HG03159 (cell line): ENCODE data around the gene HEXB.
"Not testable (repeated sequence)": the region's sequence is repeated elsewhere in the genome, so short reads cannot be mapped to it uniquely, and the experiment has no call there.

Source experiments
- ATAC-seq: cut with Tn5 transposase; IDR thresholded peaks from one replicate; pipeline ENCODE4 v1.9.1; 2021; ENCODE audit warnings: mild to moderate bottlenecking, moderate library complexity; ENCODE audit not compliant: unreplicated experiment

Gene HEXB

GRCh38 chr5:74725331-74725730 lies 40.3 kb downstream of the HEXB start:
- ATAC-seq = no peak

GRCh38 chr5:74736759-74737158 lies 51.7 kb downstream of the HEXB start:
- ATAC-seq = no peak

GRCh38 chr5:74738406-74738805 lies 53.4 kb downstream of the HEXB start:
- no peak for ATAC-seq

- not testable (repeated sequence) for ATAC-seq
Observed at GRCh38 chr5:74748742-74749141, 63.7 kb downstream of the HEXB start.

- ATAC-seq = no peak
Observed at GRCh38 chr5:74761241-74761640, 76.2 kb downstream of the HEXB start.

GRCh38 chr5:74762599-74762998 lies 77.6 kb downstream of the HEXB start:
- no peak for ATAC-seq

GRCh38 chr5:74763504-74763903 lies 78.5 kb downstream of the HEXB start:
- no peak for ATAC-seq

- no peak for ATAC-seq
Observed at GRCh38 chr5:74765201-74765600, 80.2 kb downstream of the HEXB start.

GRCh38 chr5:74765929-74766328 lies 80.9 kb downstream of the HEXB start:
- ATAC-seq = no peak

GRCh38 chr5:74766418-74766848 lies 81.4 kb downstream of the HEXB start:
- peak; percentile 45 for ATAC-seq

GRCh38 chr5:74766849-74767578 lies 82.0 kb downstream of the HEXB start, which contains the start of the genes GFM2 and NSA2:
TSS of gene GFM2 (minus strand) at chr5:74767117. CDS start at chr5:74763742, 3,375 bp downstream.
TSS of gene NSA2 (plus strand) at chr5:74767249. CDS start at chr5:74767361, 112 bp downstream.
- peak; percentile 87 for ATAC-seq

- ATAC-seq = no peak
Observed at GRCh38 chr5:74767579-74767913, 82.5 kb downstream of the HEXB start.
